Left ventricle myocardium superior (tissue), 1 donor: ENCODE measurements around the gene MEGF11. TPM values are rescaled to one million over a fixed set of nuclear protein-coding genes. Genes with fewer than 3 reads are reported as not detected.
"Not testable (repeated sequence)": the region's sequence is repeated elsewhere in the genome, so short reads cannot be mapped to it uniquely, and the experiment has no call there.

Experiments used
- ATAC-seq: fragments of 200-7000 bp; cut with Tn5 transposase; one replicate; pipeline ENCODE4 v1.9.1; 2020; ENCODE audit warnings: mild to moderate bottlenecking, moderate library complexity
- DNase-seq: peaks from one replicate; pipeline ENCODE4 v3.0.0-alpha.2; 2020
- intact Hi-C: fragments of 100-400 bp; cut with micrococcal nuclease; formaldehyde crosslinking; loops from one replicate; pipeline ENCODE4 v1.11.0; 2022
- total RNA-seq: library from RNA; stranded (reverse); fragmentation: NEBNext Ultra II Directional; extraction: Animal tissue kit (Norgen Biotek cat#: 25700); gene quantifications from one replicate; pipeline ENCODE4 v1.2.1, GENCODE V29; 2021
- donor health status: DM: no; HTN: yes; CAD: no; lungs with severe emphysema.

The MEGF11 gene
- total RNA-seq, 1 donor from 2014 or later = not detected

- DNase-seq (no peak), ATAC-seq (no peak)
- intact Hi-C loops = no loop called here
These were observed 25.1 kb upstream of the MEGF11 start for GRCh38 chr15:66278671-66279070.

GRCh38 chr15:66278056-66278455 is 24.5 kb upstream of the MEGF11 start:
- no peak for ATAC-seq
- DNase-seq = no peak
- intact Hi-C loops = no loop called here

- ATAC-seq (no peak), DNase-seq (no peak)
- intact Hi-C loops = no loop called here
These were observed 23.0 kb upstream of the MEGF11 start for GRCh38 chr15:66276546-66276945.

DNA sequence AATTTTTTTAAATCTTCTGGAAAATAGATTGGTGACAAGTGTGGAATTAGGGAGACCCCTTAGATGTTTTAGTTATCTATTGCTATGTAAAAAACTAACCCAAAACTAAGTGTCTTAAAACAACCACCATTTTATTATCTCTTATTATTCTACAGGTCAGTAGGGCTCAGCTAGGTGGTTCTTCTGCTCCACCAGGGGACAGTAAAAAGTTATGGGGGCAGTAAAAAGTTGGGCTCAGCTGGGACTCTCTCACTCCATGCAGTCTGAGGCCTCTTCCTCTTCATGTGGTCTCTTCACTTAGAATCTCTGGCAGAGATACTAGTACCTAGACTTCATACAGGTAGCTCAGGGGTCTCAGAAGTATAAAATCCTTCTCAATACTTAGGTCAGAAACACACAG is 21.8 kb upstream of the MEGF11 start:
- DNase-seq (no peak), ATAC-seq (no peak)
- intact Hi-C loops = no loop called here

- intact Hi-C loops = no loop called here
- ATAC-seq (no peak), DNase-seq (no peak)
These were observed 17.4 kb upstream of the MEGF11 start for GRCh38 chr15:66270932-66271331.

GRCh38 chr15:66269326-66270090 is 16.0 kb upstream of the MEGF11 start:
- DNase-seq (no peak), ATAC-seq (no peak)
- intact Hi-C loops = no loop called here

DNA sequence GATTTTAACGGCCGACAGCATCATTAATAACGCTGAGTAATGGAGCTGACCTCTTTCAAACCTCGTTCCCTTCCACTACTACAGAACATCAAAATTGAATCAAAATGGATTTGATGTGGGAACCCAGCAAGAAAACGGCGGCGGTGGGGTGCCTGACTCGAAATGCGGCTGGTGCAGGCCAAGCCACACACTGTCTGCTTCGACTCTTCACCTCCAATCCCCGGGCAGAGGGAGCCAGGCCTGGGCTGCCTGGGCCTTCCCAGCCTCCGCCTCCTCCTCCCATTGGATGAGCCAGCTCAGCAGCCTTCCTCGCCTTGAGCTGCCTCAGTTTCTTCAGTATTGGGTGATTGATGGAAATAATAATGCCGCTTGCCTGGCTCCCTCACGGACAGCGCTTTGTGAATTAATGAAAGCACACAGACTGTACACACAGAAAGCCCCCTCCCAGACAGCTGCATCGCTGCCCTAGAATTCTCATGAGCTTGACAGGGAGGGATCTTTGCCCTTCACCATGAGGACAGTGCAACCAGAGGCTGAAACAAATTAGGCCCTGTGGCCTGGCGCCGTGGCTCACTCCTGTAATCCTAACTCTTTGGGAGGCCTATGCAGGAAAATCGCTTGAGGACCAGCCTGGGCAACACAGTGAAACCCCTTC is 11.4 kb upstream of the MEGF11 start:
- ATAC-seq (no peak), DNase-seq (no peak)
- intact Hi-C loops = no loop called here

GRCh38 chr15:66262837-66263236 is 9.3 kb upstream of the MEGF11 start:
- intact Hi-C loops, ATAC-seq: not testable (repeated sequence)

GRCh38 chr15:66261056-66261455 is 7.5 kb upstream of the MEGF11 start:
- ATAC-seq (no peak), DNase-seq (no peak)
- intact Hi-C loops = no loop called here

More at GRCh38 chr15:66262837-66263236, 9.3 kb upstream of the MEGF11 start:
- DNase-seq = not testable (repeated sequence)

GRCh38 chr15:66256692-66257091 is 3.1 kb upstream of the MEGF11 start:
- no peak for ATAC-seq
- intact Hi-C loops = no loop called here
- DNase-seq = no peak

GRCh38 chr15:66254951-66255676 is 1.6 kb upstream of the MEGF11 start:
- intact Hi-C loops = no loop called here
- DNase-seq (no peak), ATAC-seq (no peak)

DNA sequence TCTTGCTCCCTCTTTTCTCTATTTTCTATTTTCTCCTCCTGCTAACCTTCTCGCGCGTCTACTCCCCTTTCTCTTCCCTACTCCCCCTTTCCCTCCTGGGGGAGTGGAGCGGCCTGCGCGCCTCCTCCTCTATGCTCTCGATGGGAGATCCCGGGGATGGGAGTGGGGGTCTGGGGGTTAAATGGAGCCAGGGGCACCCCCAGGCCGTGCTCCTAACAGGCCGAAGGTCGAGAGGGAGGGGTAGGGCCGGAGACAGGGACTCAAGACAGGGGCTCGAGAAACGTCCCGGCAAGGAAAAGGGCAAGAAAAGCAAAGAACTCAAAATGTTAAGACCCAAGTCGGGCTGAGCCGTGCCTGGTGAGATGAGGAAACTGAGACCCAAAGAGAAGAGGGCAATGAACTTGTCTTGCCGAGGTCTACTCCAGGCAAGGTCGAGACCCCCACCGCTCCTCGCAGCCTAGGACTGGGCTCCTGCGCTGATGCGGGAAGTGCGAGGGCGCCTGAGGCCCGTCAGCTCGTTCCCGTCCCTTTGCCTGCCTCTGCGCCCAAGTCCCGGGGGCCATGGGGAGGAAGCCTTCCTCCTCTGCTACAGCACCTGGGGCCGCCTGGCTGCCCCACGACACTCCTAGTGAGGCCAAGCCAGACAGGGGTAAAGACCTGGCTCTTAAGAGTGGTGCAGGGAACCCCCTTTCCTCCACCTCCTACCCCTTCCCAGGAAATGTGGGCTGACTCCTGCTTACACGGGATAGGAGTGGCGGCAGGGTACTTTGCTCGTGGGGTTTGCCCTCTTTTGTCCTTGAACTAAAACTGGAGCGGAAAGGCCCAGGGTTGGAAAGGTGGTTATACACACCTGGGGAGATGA is 770 bp upstream of the MEGF11 start:
- DNase-seq (no peak), ATAC-seq (no peak)
- intact Hi-C loops = no loop called here

GRCh38 chr15:66252685-66253417 is 699 bp downstream of the MEGF11 start:
- ATAC-seq (peak; percentile 48), DNase-seq (peak; percentile 34)
- intact Hi-C loops = no loop called here

GRCh38 chr15:66251790-66252684 is 1.5 kb downstream of the MEGF11 start:
- intact Hi-C loops = no loop called here
- peak; percentile 89 for ATAC-seq

DNA sequence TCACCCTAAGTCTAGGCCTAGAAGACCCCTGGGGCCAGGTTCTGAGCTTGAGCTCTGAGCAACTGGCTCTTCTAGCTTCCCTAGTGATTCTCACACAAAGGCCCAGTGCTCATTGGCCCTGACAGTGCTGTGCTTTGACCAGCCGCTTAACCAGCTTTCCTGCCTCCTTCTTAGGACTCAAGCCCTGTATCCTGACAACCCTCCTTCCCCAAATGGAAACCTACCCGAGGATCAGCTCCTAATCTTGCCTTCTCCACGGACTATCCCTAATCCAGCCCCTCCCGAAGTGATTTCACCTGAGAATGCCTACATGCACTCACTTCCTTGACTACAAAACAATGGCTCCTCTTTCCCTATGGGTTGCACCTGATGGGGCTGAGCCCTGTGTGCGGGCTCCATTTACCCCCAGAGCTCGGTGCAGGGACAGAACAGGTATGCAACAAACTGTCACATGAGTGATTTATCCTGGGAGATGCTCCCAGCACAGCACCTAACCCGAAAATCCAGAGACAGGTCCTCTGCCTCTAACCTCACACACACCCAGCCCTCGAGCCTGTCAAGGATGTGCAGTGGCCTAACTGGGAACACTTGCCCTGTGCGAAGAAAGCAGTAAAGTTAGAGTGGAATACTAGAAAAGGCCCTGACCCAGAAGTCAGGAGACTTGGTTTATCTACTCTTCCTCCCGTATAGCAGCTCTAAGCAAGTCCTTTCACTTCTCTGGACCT is 2.3 kb downstream of the MEGF11 start:
- intact Hi-C loops = no loop called here
- no peak for DNase-seq
- no peak for ATAC-seq

More at GRCh38 chr15:66251790-66252684, 1.5 kb downstream of the MEGF11 start:
- DNase-seq = peak; percentile 78

GRCh38 chr15:66249605-66250174 is 3.9 kb downstream of the MEGF11 start:
- intact Hi-C loops = no loop called here
- DNase-seq (no peak), ATAC-seq (no peak)

- intact Hi-C loops = no loop called here
- DNase-seq = no peak
- no peak for ATAC-seq
These were observed 6.6 kb downstream of the MEGF11 start for GRCh38 chr15:66246937-66247336.
